ENCODE measurements around the gene TTC36.
"Not testable (repeated sequence)": the region's sequence is repeated elsewhere in the genome, so short reads cannot be mapped to it uniquely, and the experiment has no call there.

TTC36 gene

GRCh38 chr11:118527109-118527508, at the start of gene TTC36:
TSS of gene TTC36 (plus strand) at chr11:118527474. CDS start at chr11:118527495, 21 bp downstream.
- TF ChIP-seq CTCF (IDR thresholded peaks at IDR 0.05) (no peak), ZFX (IDR thresholded peaks at IDR 0.05; ENCODE audit: borderline replicate concordance) (no peak)
- no peak within 1 kb of the TSS for H3K27ac ChIP-seq

GRCh38 chr11:118481238-118481637, 46.0 kb upstream of the TTC36 start:
- H3K27ac ChIP-seq: not testable (repeated sequence)

GRCh38 chr11:118484405-118484804, 42.9 kb upstream of the TTC36 start:
- H3K27ac ChIP-seq: no peak overlapping the region
- no peak for TF ChIP-seq CTCF (IDR thresholded peaks at IDR 0.05)
- no peak for TF ChIP-seq ZFX (IDR thresholded peaks at IDR 0.05; ENCODE audit: borderline replicate concordance)

GRCh38 chr11:118485273-118485672, 42.0 kb upstream of the TTC36 start:
- H3K27ac ChIP-seq: no peak overlapping the region
- TF ChIP-seq CTCF (IDR thresholded peaks at IDR 0.05) (no peak), ZFX (IDR thresholded peaks at IDR 0.05; ENCODE audit: borderline replicate concordance) (no peak)

- H3K27ac ChIP-seq: no peak overlapping the region
- TF ChIP-seq ZFX (IDR thresholded peaks at IDR 0.05; ENCODE audit: borderline replicate concordance) (no peak), CTCF (IDR thresholded peaks at IDR 0.05) (peak; percentile 89)
Observed at GRCh38 chr11:118488480-118489109, 38.7 kb upstream of the TTC36 start.

GRCh38 chr11:118491041-118491440, 36.2 kb upstream of the TTC36 start:
- TF ChIP-seq CTCF (IDR thresholded peaks at IDR 0.05): no peak
- no peak for TF ChIP-seq ZFX (IDR thresholded peaks at IDR 0.05; ENCODE audit: borderline replicate concordance)
- H3K27ac ChIP-seq: no peak overlapping the region

- TF ChIP-seq ZFX (IDR thresholded peaks at IDR 0.05; ENCODE audit: borderline replicate concordance) (no peak), CTCF (IDR thresholded peaks at IDR 0.05) (no peak)
- H3K27ac ChIP-seq: no peak overlapping the region
Observed at GRCh38 chr11:118497831-118498230, 29.4 kb upstream of the TTC36 start.

- no peak overlapping the region for H3K27ac ChIP-seq
- no peak for TF ChIP-seq ZFX (IDR thresholded peaks at IDR 0.05; ENCODE audit: borderline replicate concordance)
- TF ChIP-seq CTCF (IDR thresholded peaks at IDR 0.05): no peak
Observed at GRCh38 chr11:118503216-118503615, 24.1 kb upstream of the TTC36 start.

Data from 22Rv1 (cell line).